Left kidney (tissue), 2 donors: ENCODE measurements around the gene METTL1. TPM values are rescaled to one million over a fixed set of nuclear protein-coding genes. Genes with fewer than 3 reads are reported as not detected.
"Not testable (repeated sequence)": the region's sequence is repeated elsewhere in the genome, so short reads cannot be mapped to it uniquely, and the experiment has no call there.

Source experiments
- DNase-seq: peaks from one replicate; pipeline ENCODE4 v3.0.0-alpha.2; 2013
- polyA plus RNA-seq: library from polyadenylated mRNA; unstranded; fragments of 120-200 nt; gene quantifications from one replicate; pipeline ENCODE4 v1.2.1, GENCODE V29; 2013; ENCODE audit not compliant: insufficient read length

METTL1 gene
- polyA plus RNA-seq, 1 donor = 35.6 TPM

- DNase-seq = no peak
Observed at GRCh38 chr12:57802607-57803006, 30.7 kb upstream of the METTL1 start.

GRCh38 chr12:57800965-57801364 lies 29.1 kb upstream of the METTL1 start:
- DNase-seq = no peak

GRCh38 chr12:57797933-57798332 lies 26.0 kb upstream of the METTL1 start:
- no peak for DNase-seq

GRCh38 chr12:57796996-57797395 lies 25.1 kb upstream of the METTL1 start:
- no peak for DNase-seq

- DNase-seq = no peak
Observed at GRCh38 chr12:57795354-57795753, 23.4 kb upstream of the METTL1 start.

- DNase-seq = no peak
Observed at GRCh38 chr12:57793920-57794319, 22.0 kb upstream of the METTL1 start.

- DNase-seq = no peak
Observed at GRCh38 chr12:57783861-57784260, 12.0 kb upstream of the METTL1 start.

GRCh38 chr12:57783466-57783801 lies 11.5 kb upstream of the METTL1 start:
- no peak for DNase-seq

GRCh38 chr12:57782608-57783465 lies 10.9 kb upstream of the METTL1 start, which contains the start of gene TSFM:
TSFM (plus strand) TSS chr12:57782787; CDS start chr12:57782802, 15 bp downstream.
- DNase-seq = peak; percentile 97

GRCh38 chr12:57782243-57782607 lies 10.3 kb upstream of the METTL1 start:
- DNase-seq = no peak

- no peak for DNase-seq
Observed at GRCh38 chr12:57781801-57782200, 9.9 kb upstream of the METTL1 start.

GRCh38 chr12:57781244-57781643 lies 9.3 kb upstream of the METTL1 start:
- DNase-seq = no peak

- no peak for DNase-seq
Observed at GRCh38 chr12:57780284-57780897, 8.5 kb upstream of the METTL1 start.

GRCh38 chr12:57779736-57780135 lies 7.8 kb upstream of the METTL1 start:
- no peak for DNase-seq

GRCh38 chr12:57777911-57778310 lies 6.0 kb upstream of the METTL1 start:
- DNase-seq = no peak

GRCh38 chr12:57777367-57777766 lies 5.5 kb upstream of the METTL1 start:
- no peak for DNase-seq

GRCh38 chr12:57776247-57776587 lies 4.3 kb upstream of the METTL1 start:
- no peak for DNase-seq

GRCh38 chr12:57775563-57776246 lies 3.8 kb upstream of the METTL1 start:
- DNase-seq = no peak

GRCh38 chr12:57775044-57775443 lies 3.1 kb upstream of the METTL1 start:
- DNase-seq = no peak

GRCh38 chr12:57774634-57775033 lies 2.7 kb upstream of the METTL1 start:
- DNase-seq = not testable (repeated sequence)

GRCh38 chr12:57772429-57773322 lies 771 bp upstream of the METTL1 start, which contains the start of gene EEF1AKMT3:
EEF1AKMT3 (plus strand) TSS chr12:57772614; CDS start chr12:57772725, 111 bp downstream.
- DNase-seq = no peak

- DNase-seq = peak; percentile 91
Observed at GRCh38 chr12:57771236-57771872, 551 bp downstream of the METTL1 start.
